ENCODE measurements around the gene PSPN. TPM values are rescaled to one million over a fixed set of nuclear protein-coding genes. Genes with fewer than 3 reads are reported as not detected.

The PSPN gene
- total RNA-seq, 1 experiment from 2014 or later = 3.4 TPM

GRCh38 chr19:6326815-6327214, 48.9 kb downstream of the PSPN start:
- CTCF ChIA-PET = interaction anchor here (0.6 kb wide), 1 partner anchor 27 kb away, joined by 3 read pairs; no protein-coding TSS in a partner anchor
- no peaks in the 10 kb centered on the region for H3K9me2 ChIP-seq (ENCODE audit: insufficient read depth)
- BruUV-seq (replicated peaks) = no TSS peak

More at GRCh38 chr19:6326815-6327214, 48.9 kb downstream of the PSPN start:
- H3K36me3 ChIP-seq (ENCODE audit: control insufficient read depth in 1 of 2, insufficient read depth in 2 of 2, low read length in 2 of 2) = no peaks in the 10 kb centered on the region
- no peak overlapping the region for H3K4me2 ChIP-seq (ENCODE audit: low read length)
- RAD21 ChIA-PET (ENCODE audit: low non-redundant PET in 1 of 2, low total read pairs in 2 of 2, uncharacterized antibody in 2 of 2, unreplicated experiment in 2 of 2) = no interaction called here
- no peak for DNase-seq (ENCODE audit: low read depth, low spot score)
- no peak overlapping the region for H3K27ac ChIP-seq (ENCODE audit: low read depth, low read length)
- no peak overlapping the region for H3K4me3 ChIP-seq (replicated peaks in 1 of 2; ENCODE audit: low read depth in 1 of 2, low read length in 2 of 2)
- no peak overlapping the region for H3K9ac ChIP-seq (ENCODE audit: low read length)
- H2AFZ ChIP-seq (ENCODE audit: low read depth, low read length, poor library complexity, severe bottlenecking) = no peak overlapping the region
- H4K20me1 ChIP-seq (ENCODE audit: insufficient read depth) = no peaks in the 10 kb centered on the region
- no peak for TF ChIP-seq ZBTB33 (IDR thresholded peaks at IDR 0.05; ENCODE audit: extremely low read depth, insufficient replicate concordance, low read length)
- no peak for TF ChIP-seq CEBPB (IDR thresholded peaks at IDR 0.05; ENCODE audit: low read depth)
- no peak for TF ChIP-seq EZH2 (IDR thresholded peaks at IDR 0.05)
- TF ChIP-seq EZH2phosphoT487 (IDR thresholded peaks at IDR 0.05; ENCODE audit: borderline replicate concordance) = no peak
- no peak for TF ChIP-seq ELF1 (IDR thresholded peaks at IDR 0.05; ENCODE audit: borderline replicate concordance, low read depth)
- TF ChIP-seq POLR2A (IDR thresholded peaks at IDR 0.05; ENCODE audit: borderline replicate concordance, extremely low read depth, insufficient read depth, insufficient read length) = no peak
- TF ChIP-seq YY1 (IDR thresholded peaks at IDR 0.05; ENCODE audit: extremely low read depth, insufficient replicate concordance, low read depth, low read length) = no peak
- no peak for TF ChIP-seq EGR1 (IDR thresholded peaks at IDR 0.05; ENCODE audit: low read depth)
- no peak for TF ChIP-seq REST (IDR thresholded peaks at IDR 0.05; ENCODE audit: low read depth)
- TF ChIP-seq CBX3 (IDR thresholded peaks at IDR 0.05; ENCODE audit: low read depth) = no peak
- TF ChIP-seq JUND (IDR thresholded peaks at IDR 0.05) = no peak
- no peak for TF ChIP-seq ZFX (IDR thresholded peaks at IDR 0.05)
- no peak for TF ChIP-seq CTCF (IDR thresholded peaks at IDR 0.05 in 2 of 3, conservative IDR thresholded peaks at IDR 0.05 in 1 of 3; ENCODE audit: borderline replicate concordance in 1 of 3, insufficient read depth in 1 of 3, low read depth in 2 of 3, low read length in 2 of 3)
- no peak for TF ChIP-seq TCF7L2 (IDR thresholded peaks at IDR 0.05; ENCODE audit: borderline replicate concordance, extremely low read depth, insufficient read depth, insufficient read length)
- no peak for TF ChIP-seq RAD21 (IDR thresholded peaks at IDR 0.05; ENCODE audit: low read depth)
- TF ChIP-seq ZNF274 (IDR thresholded peaks at IDR 0.05; ENCODE audit: low read depth, low read length) = no peak
- no peak for TF ChIP-seq ATF3 (IDR thresholded peaks at IDR 0.05)
- no peak for TF ChIP-seq POLR2AphosphoS5 (IDR thresholded peaks at IDR 0.05; ENCODE audit: low read depth, low read length)
- no peak for TF ChIP-seq FOSL1 (IDR thresholded peaks at IDR 0.05; ENCODE audit: low read depth)
- TF ChIP-seq SP1 (IDR thresholded peaks at IDR 0.05; ENCODE audit: low read depth) = no peak
- POLR2A ChIA-PET = no interaction called here
- H3K79me2 ChIP-seq (ENCODE audit: insufficient read depth, low read length) = no peaks in the 10 kb centered on the region
- no peaks in the 10 kb centered on the region for H3K9me3 ChIP-seq (ENCODE audit: control insufficient read depth in 1 of 2, insufficient read depth in 1 of 2, low read depth in 1 of 2, low read length in 2 of 2)
- no peaks in the 10 kb centered on the region for H3K4me1 ChIP-seq (ENCODE audit: control insufficient read depth in 1 of 2, insufficient read depth in 2 of 2, low read length in 2 of 2)
- intact Hi-C loops (cut with micrococcal nuclease) = no loop called here
- peaks cover 8% of the 10 kb centered on the region; the same call in 1 of the 2 replicates for H3K27me3 ChIP-seq (ENCODE audit: insufficient read depth, low read length)
- no peak for ATAC-seq
